GM18519 (cell line): Measurements from ENCODE around the gene CRMP1.

Experiments
- ATAC-seq: cut with Tn5 transposase; IDR thresholded peaks from one replicate; pipeline ENCODE4 v1.9.1; 2021; ENCODE audit warnings: mild to moderate bottlenecking, moderate library complexity; ENCODE audit not compliant: unreplicated experiment, low FRiP score

The CRMP1 gene

GRCh38 chr4:5921101-5921980 lies 28.5 kb upstream of the CRMP1 start:
- no peak for ATAC-seq

DNA sequence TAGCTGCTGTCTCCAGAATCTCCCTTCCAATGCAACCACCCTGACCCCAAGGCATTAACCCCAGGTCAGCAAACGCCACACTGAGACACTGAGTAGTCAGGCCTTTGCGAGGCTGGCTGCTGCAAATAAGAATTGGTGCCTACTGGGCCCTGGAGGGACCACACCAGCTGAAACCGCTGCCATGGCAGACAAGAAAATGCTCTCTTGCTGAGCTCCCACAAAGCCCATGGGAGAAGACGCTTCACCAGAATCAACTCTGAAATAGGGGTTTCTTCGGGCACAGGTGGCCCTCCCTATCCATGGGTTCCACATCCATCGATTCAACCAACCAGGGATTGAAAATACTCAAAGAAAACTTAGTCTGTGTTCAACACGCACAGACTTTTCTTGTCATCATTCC lies 26.7 kb upstream of the CRMP1 start:
- no peak for ATAC-seq

DNA sequence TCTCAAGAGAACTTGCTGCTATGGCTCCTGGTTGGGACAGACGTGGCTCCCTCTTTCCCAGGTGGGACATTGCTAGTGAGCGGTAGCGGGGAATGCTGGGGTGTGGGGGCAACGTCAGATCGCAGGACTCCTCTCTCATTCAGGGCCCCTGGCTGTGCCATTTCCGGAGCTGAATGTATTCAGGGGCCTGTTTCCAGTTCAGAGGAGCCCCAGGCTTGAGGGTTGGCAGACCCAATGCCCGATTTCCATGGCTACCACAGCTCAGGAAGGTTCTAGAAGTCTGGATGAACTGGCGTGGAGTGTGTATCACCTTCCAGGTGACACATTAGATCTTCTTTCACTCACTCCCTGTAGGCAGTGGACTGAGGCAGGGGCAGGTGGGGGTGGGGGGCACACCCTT lies 26.2 kb upstream of the CRMP1 start:
- no peak for ATAC-seq

GRCh38 chr4:5918331-5918985 lies 25.6 kb upstream of the CRMP1 start:
- no peak for ATAC-seq

- ATAC-seq, result no peak
Observed at GRCh38 chr4:5917672-5918071, 24.8 kb upstream of the CRMP1 start.

GRCh38 chr4:5916229-5916628 lies 23.3 kb upstream of the CRMP1 start:
- no peak for ATAC-seq

GRCh38 chr4:5913454-5913853 lies 20.6 kb upstream of the CRMP1 start:
- ATAC-seq, result no peak

DNA sequence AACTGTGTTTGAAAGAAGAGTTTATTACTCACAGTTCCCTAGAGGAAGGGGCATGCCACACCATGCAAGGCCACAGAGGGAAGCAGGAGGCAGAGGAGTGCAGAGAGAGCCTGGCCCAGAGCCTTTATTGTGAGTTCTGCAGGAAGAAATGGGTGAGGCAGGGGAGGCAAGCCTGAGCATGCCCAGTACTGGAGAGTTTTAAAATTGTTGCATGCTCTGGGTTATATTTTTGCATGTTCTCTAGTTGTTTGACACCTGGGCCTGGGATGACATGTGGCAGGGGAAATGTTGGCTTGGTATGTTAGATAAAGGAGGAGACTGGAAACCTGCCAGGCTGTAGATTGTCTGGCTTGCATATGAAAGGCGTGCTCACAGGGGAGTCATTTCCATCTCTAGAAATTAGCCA lies 19.7 kb upstream of the CRMP1 start:
- ATAC-seq, result no peak

GRCh38 chr4:5908876-5909427 lies 16.1 kb upstream of the CRMP1 start:
- ATAC-seq, result no peak

DNA sequence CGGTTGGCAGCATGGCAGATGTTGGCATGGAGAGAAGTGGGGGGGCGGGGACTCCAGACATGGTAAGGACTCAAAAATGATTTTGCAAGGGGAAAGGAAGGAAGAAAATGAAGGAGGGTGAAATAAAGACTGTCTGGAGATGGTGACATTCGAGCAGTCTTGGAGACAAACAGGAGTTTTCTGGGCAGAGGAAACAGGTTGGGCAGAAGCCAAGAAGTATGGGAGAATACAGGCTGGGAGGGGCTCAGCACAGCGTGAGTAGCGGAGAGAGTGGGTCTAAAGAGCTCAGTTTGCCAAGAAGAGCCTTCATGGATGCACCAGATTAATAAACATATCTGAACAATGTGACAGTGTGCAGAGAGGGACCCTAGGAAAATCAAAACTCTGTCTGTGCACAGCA lies 13.3 kb upstream of the CRMP1 start:
- no peak for ATAC-seq

DNA sequence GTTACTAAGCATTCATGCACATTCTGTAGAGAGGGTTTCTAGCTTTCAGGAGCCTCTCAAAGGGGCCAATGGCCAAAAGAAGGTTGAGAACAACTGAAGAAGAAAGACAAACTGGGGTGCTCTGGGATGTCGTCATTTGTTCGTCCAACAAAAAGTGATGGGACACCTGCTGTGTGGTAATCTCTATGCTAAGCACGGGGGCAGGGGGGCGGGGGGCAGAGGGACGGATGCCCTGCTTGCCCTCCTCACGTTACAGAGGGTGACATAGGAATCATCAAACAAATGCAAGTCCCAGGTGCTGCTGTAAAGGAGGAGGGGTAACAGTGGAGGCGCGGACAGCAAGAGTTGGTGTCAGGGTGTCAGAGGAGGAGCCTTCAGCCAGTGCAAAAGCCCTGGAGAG lies 12.8 kb upstream of the CRMP1 start:
- no peak for ATAC-seq

DNA sequence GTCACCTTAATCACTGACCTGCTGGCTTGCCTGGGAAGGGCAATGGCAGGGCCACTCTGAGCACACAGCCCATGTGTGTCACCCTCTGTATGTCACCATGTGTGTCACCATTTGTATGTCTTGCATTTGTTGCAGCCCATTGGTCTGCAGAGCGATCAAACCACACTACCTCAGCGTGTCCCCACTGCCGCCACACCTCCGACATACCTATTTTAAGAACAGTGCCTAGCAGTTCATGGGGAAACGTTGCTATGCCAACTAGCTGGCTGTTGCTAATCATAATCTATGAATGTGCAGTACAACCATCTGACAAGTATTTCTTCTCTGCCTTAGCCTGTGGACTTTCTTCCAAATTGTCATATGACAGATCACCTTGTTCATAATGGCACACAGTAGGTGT lies 8.0 kb upstream of the CRMP1 start:
- no peak for ATAC-seq

- ATAC-seq, result no peak
Observed at GRCh38 chr4:5899881-5900280, 7.0 kb upstream of the CRMP1 start.

DNA sequence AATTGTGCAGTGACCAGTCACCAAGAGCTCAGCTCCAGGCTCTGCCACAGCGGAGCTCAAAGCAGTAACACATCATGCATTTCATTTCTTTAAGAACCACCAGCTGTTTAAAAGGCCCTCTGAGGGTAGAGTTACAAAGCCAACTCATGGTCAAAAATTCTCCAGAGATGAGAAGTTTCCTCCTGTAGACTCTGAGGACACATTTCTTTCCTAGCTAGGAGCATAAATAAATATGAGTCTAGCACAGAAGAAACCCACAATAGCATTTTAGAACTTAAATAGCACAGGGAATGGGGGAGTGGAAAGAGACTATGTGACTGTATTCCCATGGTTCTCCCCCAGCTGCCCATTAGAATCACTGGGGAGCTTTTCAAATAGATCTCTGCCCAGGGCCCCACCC lies 6.5 kb upstream of the CRMP1 start:
- ATAC-seq, result no peak

- ATAC-seq, result no peak
Observed at GRCh38 chr4:5897674-5898073, 4.8 kb upstream of the CRMP1 start.

DNA sequence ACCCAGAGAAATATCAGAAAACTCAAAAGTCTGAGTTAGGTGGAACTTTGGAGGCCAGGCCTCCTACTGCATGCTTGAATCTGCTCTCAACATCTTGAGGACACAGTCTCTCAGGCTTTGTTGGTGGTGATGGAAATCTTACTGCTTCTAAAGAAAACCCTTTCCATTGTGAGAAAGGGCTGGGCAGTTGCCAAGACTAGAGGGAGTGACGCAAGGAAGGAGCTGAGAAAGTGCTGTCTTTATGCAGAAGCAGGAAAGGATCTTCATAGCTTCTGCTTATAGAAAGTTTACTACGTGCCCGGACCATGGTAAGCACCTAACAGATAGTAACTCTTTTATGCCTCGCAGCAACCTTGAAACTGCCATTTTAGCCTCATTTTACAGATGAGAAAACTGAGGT lies 2.4 kb upstream of the CRMP1 start:
- ATAC-seq, result no peak

DNA sequence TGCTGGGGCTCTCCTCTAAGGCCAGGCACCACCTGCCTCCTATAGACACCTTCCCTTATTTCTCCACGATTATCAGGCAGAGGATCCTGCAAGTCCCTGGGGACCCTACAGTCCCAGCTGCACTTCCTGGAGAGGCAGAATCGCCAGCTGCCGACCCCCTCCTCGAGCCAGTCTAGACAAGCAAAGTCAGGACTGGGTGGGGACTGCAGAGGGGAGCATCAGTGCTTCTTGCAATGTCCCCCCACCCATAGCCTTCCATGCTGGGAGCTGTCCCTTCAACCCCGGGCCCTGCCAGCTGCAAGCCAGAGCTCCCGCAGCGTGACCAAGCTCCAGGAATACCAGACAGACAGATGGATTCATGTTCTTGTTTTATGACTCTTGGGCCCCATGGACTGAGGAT lies 1.4 kb upstream of the CRMP1 start:
- no peak for ATAC-seq

- ATAC-seq, result no peak
Observed at GRCh38 chr4:5893591-5893990, 705 bp upstream of the CRMP1 start.

GRCh38 chr4:5892323-5893003 lies 423 bp downstream of the CRMP1 start:
- no peak for ATAC-seq

- no peak for ATAC-seq
Observed at GRCh38 chr4:5891563-5892322, 1.1 kb downstream of the CRMP1 start.
